PC-9 (cell line): Measurements from ENCODE around the gene NCAN. TPM values are rescaled to one million over a fixed set of nuclear protein-coding genes. Genes with fewer than 3 reads are reported as not detected.

ENCODE experiments used
- BruUV-seq: library from RNA; stranded (reverse); fragments of 400-500 nt; replicated peaks from 2 replicates; lab custom pipeline; 2021; lab: Mats Ljungman, UMichigan
- CTCF ChIA-PET: fragments of 300-600 bp; sonication (Branson Sonifier 250); formaldehyde crosslinking; loops from one replicate; lab custom pipeline; 2022; ENCODE audit warnings: antibody characterized with exemption; lab: Charles Lee
- POLR2A ChIA-PET: fragments of 300-600 bp; sonication (Branson Sonifier 250); formaldehyde crosslinking; loops from one replicate; lab custom pipeline; 2022; ENCODE audit warnings: antibody characterized with exemption; ENCODE audit not compliant: unreplicated experiment; lab: Charles Lee
- DNase-seq, 2 experiments: peaks; one replicate each; pipeline versions ENCODE4 v3.0.0 to v3.0.0-alpha.2; 2015 to 2022; ENCODE audit warnings: mixed read lengths in 1 of 2
- H2AFZ ChIP-seq: fragments of 200-600 bp; sonication (generic); 2 replicates; pipeline ENCODE4 v1.8.1; 2017; ENCODE audit warnings: antibody characterized with exemption
- H3F3A ChIP-seq: fragments of 200-600 bp; sonication (generic); 2 replicates; pipeline ENCODE4 v1.8.1; 2017; ENCODE audit warnings: antibody characterized with exemption, mild to moderate bottlenecking, low read depth; ENCODE audit not compliant: insufficient read depth
- H3K27ac ChIP-seq: fragments of 200-600 bp; sonication (generic); 2 replicates; pipeline ENCODE4 v1.6.1; 2016; ENCODE audit warnings: mixed run types
- H3K27me3 ChIP-seq: fragments of 200-600 bp; sonication (generic); 2 replicates; pipeline ENCODE4 v1.6.1; 2016; ENCODE audit warnings: low read depth, mixed run types; ENCODE audit not compliant: insufficient read depth
- H3K36me3 ChIP-seq: fragments of 200-600 bp; sonication (generic); 2 replicates; pipeline ENCODE4 v1.6.1; 2016; ENCODE audit warnings: low read depth, mixed run types
- H3K4me1 ChIP-seq: fragments of 200-600 bp; sonication (generic); replicated peaks from 2 replicates; pipeline ENCODE4 v1.6.1; 2016; ENCODE audit warnings: mixed run types; ENCODE audit not compliant: insufficient read depth
- H3K4me2 ChIP-seq: fragments of 200-600 bp; sonication (generic); 2 replicates; pipeline ENCODE4 v1.6.1; 2017; ENCODE audit warnings: mixed run types
- H3K4me3 ChIP-seq: fragments of 200-600 bp; sonication (generic); 2 replicates; pipeline ENCODE4 v1.6.1; 2016; ENCODE audit warnings: mixed run types
- H3K79me2 ChIP-seq: fragments of 200-600 bp; sonication (generic); 2 replicates; pipeline ENCODE4 v1.6.1; 2017; ENCODE audit warnings: low read depth, mixed run types
- H3K9me2 ChIP-seq: fragments of 200-600 bp; sonication (generic); 2 replicates; pipeline ENCODE4 v1.8.1; 2017; ENCODE audit warnings: mild to moderate bottlenecking; ENCODE audit not compliant: insufficient read depth
- H3K9me3 ChIP-seq: fragments of 200-600 bp; sonication (generic); 2 replicates; pipeline ENCODE4 v1.8.1; 2016; ENCODE audit warnings: low read depth; ENCODE audit not compliant: insufficient read depth
- H4K20me1 ChIP-seq: fragments of 200-600 bp; sonication (generic); 2 replicates; pipeline ENCODE4 v1.8.1; 2017; ENCODE audit not compliant: insufficient read depth
- CTCF ChIP-seq: fragments of 200-600 bp; sonication (generic); conservative IDR thresholded peaks from 2 replicates; pipeline ENCODE4 v1.6.1; 2017; ENCODE audit warnings: mixed run types, antibody characterized with exemption, mild to moderate bottlenecking, moderate library complexity
- EZH2 ChIP-seq: fragments of 200-600 bp; sonication (generic); IDR thresholded peaks from 2 replicates; pipeline ENCODE4 v1.8.0; 2017; ENCODE audit warnings: antibody characterized with exemption, low read depth
- intact Hi-C: fragments of 100-400 bp; cut with micrococcal nuclease; formaldehyde crosslinking; loops from one replicate; pipeline ENCODE4 v1.10.0; 2022; ENCODE audit not compliant: unreplicated experiment
- total RNA-seq: library from RNA; stranded (reverse); gene quantifications from 2 replicates; pipeline ENCODE4 v1.2.3, GENCODE V29; 2021

Gene NCAN
- total RNA-seq, 1 experiment from 2014 or later, result not detected

- Histone ChIP-seq H3K27ac (no peak overlapping the region), H3F3A (no peaks in the 10 kb centered on the region), H3K9me2 (no peaks in the 10 kb centered on the region), H3K4me2 (no peak overlapping the region), H3K36me3 (peaks cover 18% of the 10 kb centered on the region), H3K4me3 (no peak overlapping the region), H3K4me1 (no peaks in the 10 kb centered on the region), H3K9me3 (no peaks in the 10 kb centered on the region), H2AFZ (no peak overlapping the region), H3K27me3 (no peaks in the 10 kb centered on the region), H3K79me2 (no peaks in the 10 kb centered on the region), H4K20me1 (no peaks in the 10 kb centered on the region; the same call in 1 of the 2 replicates)
- ChIA-PET CTCF (no interaction called here), POLR2A (no interaction called here)
- no TSS peak for BruUV-seq
- intact Hi-C loops, result no loop called here
- no peak for DNase-seq
- TF ChIP-seq EZH2 (no peak), CTCF (no peak)
These were observed 85.4 kb downstream of the NCAN start for GRCh38 chr19:19296953-19297689.

GRCh38 chr19:19297759-19298158 lies 86.0 kb downstream of the NCAN start:
- no TSS peak for BruUV-seq
- Histone ChIP-seq H3K4me2 (no peak overlapping the region), H3K36me3 (peaks cover 19% of the 10 kb centered on the region), H3K9me3 (no peaks in the 10 kb centered on the region), H3K27ac (no peak overlapping the region), H3K79me2 (no peaks in the 10 kb centered on the region), H2AFZ (no peak overlapping the region), H3K9me2 (no peaks in the 10 kb centered on the region), H3K4me3 (no peak overlapping the region), H3F3A (no peaks in the 10 kb centered on the region), H3K4me1 (no peaks in the 10 kb centered on the region), H3K27me3 (no peaks in the 10 kb centered on the region), H4K20me1 (no peaks in the 10 kb centered on the region; the same call in 1 of the 2 replicates)
- TF ChIP-seq CTCF (no peak), EZH2 (no peak)
- ChIA-PET POLR2A (no interaction called here), CTCF (no interaction called here)
- no peak for DNase-seq
- intact Hi-C loops, result no loop called here

- H3K36me3 ChIP-seq, result peaks cover 14% of the 10 kb centered on the region; the same call in 1 of the 2 replicates
- H3K9me2 ChIP-seq, result no peaks in the 10 kb centered on the region
- no peaks in the 10 kb centered on the region for H3K79me2 ChIP-seq
- no peaks in the 10 kb centered on the region for H3K4me1 ChIP-seq
- no peaks in the 10 kb centered on the region; the same call in 1 of the 2 replicates for H4K20me1 ChIP-seq
- ChIA-PET POLR2A (no interaction called here), CTCF (no interaction called here)
- no peak overlapping the region for H3K27ac ChIP-seq
- intact Hi-C loops, result no loop called here
- BruUV-seq, result no TSS peak
- no peaks in the 10 kb centered on the region for H3K27me3 ChIP-seq
- H3K9me3 ChIP-seq, result no peaks in the 10 kb centered on the region
- H2AFZ ChIP-seq, result no peak overlapping the region
- H3K4me3 ChIP-seq, result no peak overlapping the region
- H3F3A ChIP-seq, result no peaks in the 10 kb centered on the region
- no peak for DNase-seq
- no peak overlapping the region for H3K4me2 ChIP-seq
- TF ChIP-seq EZH2 (no peak), CTCF (no peak)
These were observed 88.9 kb downstream of the NCAN start for GRCh38 chr19:19300613-19301012.

Other genes starting within 250 kb of the NCAN start
- 60.0 and 73.1 TPM in 2 replicates for gene SUGP2, start 178.4 kb upstream of the NCAN start, total RNA-seq
- 23.5 and 28.8 TPM in 2 replicates for gene ARMC6, start 178.4 kb upstream of the NCAN start, total RNA-seq
- gene SLC25A42, start 148.0 kb upstream of the NCAN start, total RNA-seq, result 5.8 and 6.9 TPM in 2 replicates
- 41.1 and 53.6 TPM in 2 replicates for gene TMEM161A, start 73.5 kb upstream of the NCAN start, total RNA-seq
- gene MEF2B, start 41.7 kb upstream of the NCAN start, total RNA-seq, result 1.8 and 3.9 TPM in 2 replicates
- 23.1 and 24.9 TPM in 2 replicates for gene BORCS8, start 19.8 kb upstream of the NCAN start, total RNA-seq
- gene RFXANK, start 19.7 kb upstream of the NCAN start, total RNA-seq, result 132 and 161 TPM in 2 replicates
- 25.7 and 28.7 TPM in 2 replicates for gene NR2C2AP, start 8.5 kb upstream of the NCAN start, total RNA-seq
- gene TM6SF2, start 61.3 kb downstream of the NCAN start, total RNA-seq, result not detected in 2 replicates
- gene SUGP1, start 108.6 kb downstream of the NCAN start, total RNA-seq, result 39.9 and 56.7 TPM in 2 replicates
- 46.1 and 55.2 TPM in 2 replicates for gene MAU2, start 108.9 kb downstream of the NCAN start, total RNA-seq
- 97.8 and 129 TPM in 2 replicates for gene GATAD2A, start 193.7 kb downstream of the NCAN start, total RNA-seq